Small intestine (tissue), 7 donors: ENCODE measurements around the gene AVL9. TPM values are rescaled to one million over a fixed set of nuclear protein-coding genes. Genes with fewer than 3 reads are reported as not detected.
"Not testable (repeated sequence)": the region's sequence is repeated elsewhere in the genome, so short reads cannot be mapped to it uniquely, and the experiment has no call there.

ENCODE experiments used
- DNase-seq, 2 donors: peaks; one replicate each; pipeline versions ENCODE4 v3.0.0 to v3.0.0-alpha.2; 2013
- FAIRE-seq: peaks from 2 replicates; lab custom pipeline; 2012; peaks lifted over from hg19 to GRCh38; lab: Jason Lieb, UNC
- H3K27ac ChIP-seq, 3 donors: one replicate each; pipeline ENCODE4 v1.5.1; 2013; ENCODE audit warnings: low read length in 2 of 3, mild to moderate bottlenecking in 2 of 3, control low read depth in 1 of 3, inconsistent platforms in 1 of 3, low read depth in 1 of 3, moderate library complexity in 1 of 3
- H3K27me3 ChIP-seq, 3 donors: one replicate each; pipeline ENCODE4 v1.6.1; 2013; ENCODE audit warnings: low read length in 3 of 3, inconsistent platforms in 1 of 3; ENCODE audit not compliant: control insufficient read depth in 3 of 3, insufficient read depth in 3 of 3
- H3K36me3 ChIP-seq, 3 donors: one replicate each; pipeline ENCODE4 v1.6.1; 2013; ENCODE audit warnings: low read length in 3 of 3, inconsistent platforms in 1 of 3, low read depth in 1 of 3, mild to moderate bottlenecking in 1 of 3, moderate library complexity in 1 of 3; ENCODE audit not compliant: control insufficient read depth in 3 of 3, insufficient read depth in 2 of 3
- H3K4me1 ChIP-seq, 3 donors: one replicate each; pipeline ENCODE4 v1.6.1; 2013; ENCODE audit warnings: low read length in 2 of 3, inconsistent platforms in 1 of 3, low read depth in 1 of 3, mild to moderate bottlenecking in 1 of 3, moderate library complexity in 1 of 3; ENCODE audit not compliant: control insufficient read depth in 3 of 3, insufficient read depth in 2 of 3
- H3K4me3 ChIP-seq, 3 donors: one replicate each; pipeline ENCODE4 v1.5.1; 2013; ENCODE audit warnings: low read length in 3 of 3, control low read depth in 1 of 3, inconsistent platforms in 1 of 3, low read depth in 1 of 3, mild to moderate bottlenecking in 1 of 3, moderate library complexity in 1 of 3
- H3K9me3 ChIP-seq, 2 donors: one replicate each; pipeline ENCODE4 v1.6.1; 2013; ENCODE audit warnings: low read depth in 1 of 2, low read length in 1 of 2; ENCODE audit not compliant: control insufficient read depth in 2 of 2, insufficient read depth in 1 of 2
- WGBS, 3 donors: extraction: QIAGEN DNeasy Blood & Tissue Kit; methylation state at CpG; one replicate each; pipeline ENCODE4 v1.1.7; 2013; 5-methylcytosine and 5-hydroxymethylcytosine counted together
- polyA plus RNA-seq, 4 donors: library from polyadenylated mRNA; stranded (reverse) in 3 of 4; unstranded in 1 of 4; fragments of 200-250 nt in 3 of 4; fragments of 120-200 nt in 1 of 4; gene quantifications; one replicate each; pipeline versions ENCODE4 v1.2.1 to v1.2.3, GENCODE V29; 2013
- donor health status: healthy with polysubstance abuse.
- donor health status: control.
- donor health status: control.
- donor health status: Bipolar disorder and iron deficiency.
- donor health status: healthy.

Gene AVL9
- polyA plus RNA-seq, 4 donors = 8.4 to 41.7 (median 17.6) TPM

GRCh38 chr7:32462977-32463376 lies 32.3 kb upstream of the AVL9 start:
- 89 to 91% (median 89%) methylated on average over 1 of the region's 1 CpG for WGBS, 3 donors
- Histone ChIP-seq H3K9me3 (no peaks in the 10 kb centered on the region), H3K27ac (no peak overlapping the region), H3K4me3 (no peak overlapping the region), H3K4me1 (peaks cover 0 to 5% (median 0%) of the 10 kb centered on the region in 3 donors), H3K27me3 (no peaks in the 10 kb centered on the region), H3K36me3 (no peaks in the 10 kb centered on the region)
- FAIRE-seq = no peak
- DNase-seq = no peak

- H3K4me1 ChIP-seq, H3K27ac ChIP-seq, H3K36me3 ChIP-seq, H3K4me3 ChIP-seq, DNase-seq, H3K27me3 ChIP-seq, FAIRE-seq, H3K9me3 ChIP-seq: not testable (repeated sequence)
- 84 to 94% (median 89%) methylated on average over 8 to 16 of the region's 30 CpGs for WGBS, 3 donors
Observed at GRCh38 chr7:32464641-32465416, 30.5 kb upstream of the AVL9 start.

- WGBS, 3 donors = no CpG with 5 or more reads among the region's 2 CpGs
- H3K27ac ChIP-seq, H3K36me3 ChIP-seq, H3K27me3 ChIP-seq, FAIRE-seq, H3K4me3 ChIP-seq, DNase-seq, H3K9me3 ChIP-seq, H3K4me1 ChIP-seq: not testable (repeated sequence)
Observed at GRCh38 chr7:32470004-32470403, 25.3 kb upstream of the AVL9 start.

- Histone ChIP-seq H3K4me1 (no peaks in the 10 kb centered on the region), H3K27me3 (peaks cover 0 to 3% (median 0%) of the 10 kb centered on the region in 3 donors), H3K4me3 (no peak overlapping the region), H3K36me3 (no peaks in the 10 kb centered on the region), H3K9me3 (no peaks in the 10 kb centered on the region), H3K27ac (no peak overlapping the region)
- 49 to 62% (median 53%) methylated on average over 5 of the region's 5 CpGs for WGBS, 3 donors
- DNase-seq = no peak
- FAIRE-seq = no peak
Observed at GRCh38 chr7:32470871-32471270, 24.4 kb upstream of the AVL9 start.

- 83 to 89% (median 86%) methylated on average over 9 of the region's 9 CpGs for WGBS, 3 donors
- FAIRE-seq = no peak
- Histone ChIP-seq H3K36me3 (no peaks in the 10 kb centered on the region), H3K4me3 (no peak overlapping the region), H3K4me1 (no peaks in the 10 kb centered on the region), H3K9me3 (no peaks in the 10 kb centered on the region), H3K27ac (no peak overlapping the region), H3K27me3 (peaks cover 0 to 3% (median 0%) of the 10 kb centered on the region in 3 donors)
- DNase-seq = no peak
Observed at GRCh38 chr7:32472015-32472414, 23.3 kb upstream of the AVL9 start.

- Histone ChIP-seq H3K4me3 (no peak overlapping the region), H3K27ac (no peak overlapping the region), H3K27me3 (peaks cover 0 to 3% (median 0%) of the 10 kb centered on the region in 3 donors), H3K36me3 (no peaks in the 10 kb centered on the region), H3K4me1 (no peaks in the 10 kb centered on the region), H3K9me3 (no peaks in the 10 kb centered on the region)
- FAIRE-seq (no peak), DNase-seq (no peak)
- WGBS, 3 donors = 65 to 89% (median 71%) methylated on average over 1 of the region's 1 CpG
Observed at GRCh38 chr7:32474008-32474407, 21.3 kb upstream of the AVL9 start.

GRCh38 chr7:32476816-32477648 lies 18.3 kb upstream of the AVL9 start:
- H3K9me3 ChIP-seq = no peaks in the 10 kb centered on the region
- FAIRE-seq = no peak
- H3K4me3 ChIP-seq = no peak overlapping the region
- no peak for DNase-seq
- H3K4me1 ChIP-seq = peaks cover 0 to 8% (median 0%) of the 10 kb centered on the region in 3 donors
- H3K27ac ChIP-seq = no peak overlapping the region
- no peaks in the 10 kb centered on the region for H3K27me3 ChIP-seq
- 56 to 74% (median 65%) methylated on average over 3 of the region's 3 CpGs for WGBS, 3 donors
- H3K36me3 ChIP-seq = no peaks in the 10 kb centered on the region

- DNase-seq (no peak), FAIRE-seq (no peak)
- Histone ChIP-seq H3K9me3 (no peaks in the 10 kb centered on the region), H3K4me1 (peaks cover 0 to 8% (median 0%) of the 10 kb centered on the region in 3 donors), H3K27me3 (no peaks in the 10 kb centered on the region), H3K36me3 (no peaks in the 10 kb centered on the region), H3K4me3 (no peak overlapping the region), H3K27ac (no peak overlapping the region)
- WGBS, 3 donors = 86 to 90% (median 86%) methylated on average over 1 of the region's 1 CpG
Observed at GRCh38 chr7:32477649-32477980, 17.7 kb upstream of the AVL9 start.
